SKM-1 treated with dmso at 0.1 percent for 144 hours (cell line): ENCODE data around the gene KDM4B.

Experiments
- DNase-seq: peaks from one replicate; lab custom pipeline; 2025; ENCODE audit not compliant: unreplicated experiment; lab: John Stamatoyannopoulos, UW

The KDM4B gene

GRCh38 chr19:5103061-5103701 is 134.3 kb downstream of the KDM4B start:
- DNase-seq: no peak

- DNase-seq: no peak
These were observed 135.0 kb downstream of the KDM4B start for GRCh38 chr19:5103812-5104410.

- DNase-seq: no peak
These were observed 136.0 kb downstream of the KDM4B start for GRCh38 chr19:5104871-5105351.

- no peak for DNase-seq
These were observed 137.3 kb downstream of the KDM4B start for GRCh38 chr19:5106191-5106726.

GRCh38 chr19:5106971-5107370 is 138.1 kb downstream of the KDM4B start:
- DNase-seq: no peak

- DNase-seq: no peak
These were observed 138.7 kb downstream of the KDM4B start for GRCh38 chr19:5107432-5108122.

- DNase-seq: no peak
These were observed 139.2 kb downstream of the KDM4B start for GRCh38 chr19:5108123-5108596.

- no peak for DNase-seq
These were observed 140.0 kb downstream of the KDM4B start for GRCh38 chr19:5108866-5109265.

- no peak for DNase-seq
These were observed 140.6 kb downstream of the KDM4B start for GRCh38 chr19:5109560-5109959.

- DNase-seq: no peak
These were observed 141.6 kb downstream of the KDM4B start for GRCh38 chr19:5110546-5110945.

- DNase-seq: no peak
These were observed 142.1 kb downstream of the KDM4B start for GRCh38 chr19:5111051-5111450.

- DNase-seq: no peak
These were observed 143.3 kb downstream of the KDM4B start for GRCh38 chr19:5112175-5112574.

GRCh38 chr19:5112681-5113575 is 144.0 kb downstream of the KDM4B start:
- no peak for DNase-seq

- DNase-seq: no peak
These were observed 145.0 kb downstream of the KDM4B start for GRCh38 chr19:5113633-5114586.

- no peak for DNase-seq
These were observed 145.8 kb downstream of the KDM4B start for GRCh38 chr19:5114727-5115126.

- no peak for DNase-seq
These were observed 146.4 kb downstream of the KDM4B start for GRCh38 chr19:5115351-5115750.

GRCh38 chr19:5115771-5116202 is 146.9 kb downstream of the KDM4B start:
- DNase-seq: no peak

GRCh38 chr19:5116292-5116691 is 147.4 kb downstream of the KDM4B start:
- DNase-seq: no peak

- no peak for DNase-seq
These were observed 148.5 kb downstream of the KDM4B start for GRCh38 chr19:5117421-5117820.

GRCh38 chr19:5118026-5118425 is 149.1 kb downstream of the KDM4B start:
- no peak for DNase-seq
